GM12891 (cell line): ENCODE data around the gene PCDH12.

ENCODE experiments used
- POLR2A ChIP-seq: IDR thresholded peaks from 2 replicates; pipeline ENCODE4 v1.6.1; 2011; ENCODE audit warnings: low read depth, low read length, control low read depth
- POLR2AphosphoS5 ChIP-seq: IDR thresholded peaks from 2 replicates; pipeline ENCODE4 v1.6.1; 2011; ENCODE audit warnings: low read depth, low read length, control low read depth
- TAF1 ChIP-seq: IDR thresholded peaks from 2 replicates; pipeline ENCODE4 v1.6.1; 2011; ENCODE audit warnings: low read depth, low read length, control low read depth

- no peak for TF ChIP-seq POLR2AphosphoS5
- no peak for TF ChIP-seq POLR2A
- TF ChIP-seq TAF1 = no peak
Measured at GRCh38 chr5:141920771-141921170, 37.2 kb downstream of the PCDH12 start.
